H9 (cell line): Measurements from ENCODE around the gene PIMREG. TPM values are rescaled to one million over a fixed set of nuclear protein-coding genes. Genes with fewer than 3 reads are reported as not detected.
A peak's percentile ranks its signal among the peaks of the same experiment; 100 is the strongest.

Experiments
- DNase-seq: peaks from one replicate; pipeline ENCODE4 v3.0.0-alpha.2; 2017
- H2AFZ ChIP-seq: one replicate; pipeline ENCODE4 v1.6.1; 2013; ENCODE audit warnings: mild to moderate bottlenecking, low read length, control low read depth, moderate library complexity
- H2AK5ac ChIP-seq: 2 replicates; pipeline ENCODE4 v1.6.1; 2013; ENCODE audit warnings: low read length, control low read depth, mixed read lengths; ENCODE audit not compliant: insufficient read length
- H2BK120ac ChIP-seq: one replicate; pipeline ENCODE4 v1.6.1; 2013; ENCODE audit warnings: low read depth, mild to moderate bottlenecking, low read length, control low read depth, inconsistent platforms; ENCODE audit not compliant: poor library complexity, severe bottlenecking
- H2BK12ac ChIP-seq: 2 replicates; pipeline ENCODE4 v1.6.1; 2013; ENCODE audit warnings: low read length, control low read depth, mixed read lengths, low read depth; ENCODE audit not compliant: insufficient read length
- H2BK15ac ChIP-seq: 2 replicates; pipeline ENCODE4 v1.6.1; 2013; ENCODE audit warnings: low read depth, low read length, control low read depth
- H2BK20ac ChIP-seq: one replicate; pipeline ENCODE4 v1.6.1; 2013; ENCODE audit warnings: low read depth, mild to moderate bottlenecking, low read length, control low read depth, inconsistent platforms; ENCODE audit not compliant: poor library complexity, severe bottlenecking
- H2BK5ac ChIP-seq: 2 replicates; pipeline ENCODE4 v1.6.1; 2013; ENCODE audit warnings: low read length, control low read depth, mixed read lengths; ENCODE audit not compliant: insufficient read length
- H3K14ac ChIP-seq: 2 replicates; pipeline ENCODE4 v1.6.1; 2013; ENCODE audit warnings: low read length, control low read depth; ENCODE audit not compliant: insufficient read depth
- H3K18ac ChIP-seq: 2 replicates; pipeline ENCODE4 v1.6.1; 2013; ENCODE audit warnings: low read depth, mild to moderate bottlenecking, mixed read lengths, low read length, control low read depth; ENCODE audit not compliant: insufficient read length
- H3K23ac ChIP-seq: 2 replicates; pipeline ENCODE4 v1.6.1; 2013; ENCODE audit warnings: low read length, control low read depth, mixed read lengths, low read depth; ENCODE audit not compliant: insufficient read length
- H3K23me2 ChIP-seq: 2 replicates; pipeline ENCODE4 v1.6.1; 2013; ENCODE audit warnings: low read depth, mild to moderate bottlenecking, mixed read lengths, low read length, control low read depth; ENCODE audit not compliant: insufficient read length, poor library complexity, severe bottlenecking
- H3K27ac ChIP-seq: 2 replicates; pipeline ENCODE4 v1.5.1; 2013; ENCODE audit warnings: low read length, control low read depth, mixed read lengths, low read depth; ENCODE audit not compliant: insufficient read length
- H3K27me3 ChIP-seq: 2 replicates; pipeline ENCODE4 v1.6.1; 2013; ENCODE audit warnings: low read length, control low read depth, inconsistent platforms; ENCODE audit not compliant: insufficient read depth
- H3K4ac ChIP-seq: 2 replicates; pipeline ENCODE4 v1.6.1; 2013; ENCODE audit warnings: low read depth, mild to moderate bottlenecking, control low read depth, inconsistent platforms, low read length, moderate library complexity
- H3K4me1 ChIP-seq: 2 replicates; pipeline ENCODE4 v1.6.1; 2013; ENCODE audit warnings: low read length, control low read depth, inconsistent platforms; ENCODE audit not compliant: insufficient read depth
- H3K4me2 ChIP-seq: 2 replicates; pipeline ENCODE4 v1.6.1; 2013; ENCODE audit warnings: low read length, control low read depth, mixed read lengths; ENCODE audit not compliant: insufficient read length, insufficient read depth
- H3K56ac ChIP-seq: 2 replicates; pipeline ENCODE4 v1.6.1; 2013; ENCODE audit warnings: low read depth, mild to moderate bottlenecking, mixed read lengths, low read length, control low read depth; ENCODE audit not compliant: insufficient read length
- H3K79me1 ChIP-seq: 2 replicates; pipeline ENCODE4 v1.6.1; 2013; ENCODE audit warnings: low read depth, mild to moderate bottlenecking, moderate library complexity, low read length, control low read depth, inconsistent platforms; ENCODE audit not compliant: insufficient read depth, poor library complexity, severe bottlenecking
- H3K79me2 ChIP-seq: 2 replicates; pipeline ENCODE4 v1.6.1; 2013; ENCODE audit warnings: low read length, control low read depth, inconsistent platforms; ENCODE audit not compliant: insufficient read depth
- H3K9ac ChIP-seq: 2 replicates; pipeline ENCODE4 v1.6.1; 2013; ENCODE audit warnings: low read length, control low read depth, mixed read lengths; ENCODE audit not compliant: insufficient read length; ENCODE audit errors: extremely low read depth
- H3K9me3 ChIP-seq: one replicate; pipeline ENCODE4 v1.6.1; 2013; ENCODE audit warnings: low read depth, low read length, inconsistent platforms; ENCODE audit not compliant: control insufficient read depth
- H3T11ph ChIP-seq: one replicate; pipeline ENCODE4 v1.6.1; 2013; ENCODE audit warnings: mild to moderate bottlenecking, low read length, control low read depth, inconsistent platforms
- H4K20me1 ChIP-seq: one replicate; pipeline ENCODE4 v1.6.1; 2013; ENCODE audit not compliant: control insufficient read depth, insufficient read length, insufficient read depth
- H4K5ac ChIP-seq: 2 replicates; pipeline ENCODE4 v1.6.1; 2013; ENCODE audit warnings: low read depth, mild to moderate bottlenecking, mixed read lengths, low read length, control low read depth; ENCODE audit not compliant: insufficient read length
- H4K8ac ChIP-seq: replicated peaks from 2 replicates; pipeline ENCODE4 v1.6.1; 2013; ENCODE audit warnings: low read length, control low read depth, mixed read lengths, low read depth; ENCODE audit not compliant: insufficient read length
- H4K91ac ChIP-seq: 2 replicates; pipeline ENCODE4 v1.6.1; 2013; ENCODE audit warnings: low read depth, mild to moderate bottlenecking, moderate library complexity, mixed read lengths, low read length, control low read depth; ENCODE audit not compliant: insufficient read length
- H3K27ac Mint-ChIP-seq, 3 experiments: 2 replicates in 2 of 3; 3 replicates in 1 of 3; pipeline ENCODE4 v1.8.0; 2020 to 2021; ENCODE audit warnings: mixed read lengths in 3 of 3, mild to moderate bottlenecking in 1 of 3, moderate library complexity in 1 of 3
- H3K27me3 Mint-ChIP-seq: 2 replicates; pipeline ENCODE4 v1.8.0; 2021; ENCODE audit warnings: low read depth, mild to moderate bottlenecking, moderate library complexity, mixed read lengths
- H3K36me3 Mint-ChIP-seq, 3 experiments: 2 replicates in 2 of 3; 3 replicates in 1 of 3; pipeline ENCODE4 v1.8.0; 2020 to 2021; ENCODE audit warnings: low read depth in 3 of 3, mixed read lengths in 3 of 3; ENCODE audit not compliant: insufficient read depth in 1 of 3
- H3K4me1 Mint-ChIP-seq, 2 experiments: 2 replicates each; pipeline ENCODE4 v1.8.0; 2020; ENCODE audit warnings: mixed read lengths in 2 of 2
- H3K4me3 Mint-ChIP-seq, 2 experiments: 2 replicates in 1 of 2; 3 replicates in 1 of 2; pipeline ENCODE4 v1.8.0; 2020 to 2021; ENCODE audit warnings: mild to moderate bottlenecking in 2 of 2, mixed read lengths in 2 of 2, moderate library complexity in 1 of 2
- H3K9me3 Mint-ChIP-seq, 2 experiments: 2 replicates in 1 of 2; 3 replicates in 1 of 2; pipeline ENCODE4 v1.8.0; 2020; ENCODE audit warnings: mild to moderate bottlenecking in 2 of 2, mixed read lengths in 2 of 2, moderate library complexity in 1 of 2
- CTCF ChIP-seq: fragments of 200-600 bp; sonication (generic); conservative IDR thresholded peaks from 3 replicates; pipeline ENCODE4 v1.8.0; 2021; ENCODE audit warnings: antibody characterized with exemption, mild to moderate bottlenecking
- WGBS: extraction: QIAGEN DNeasy Blood & Tissue Kit; methylation state at CpG from one replicate; pipeline ENCODE4 v1.1.7; 2013; ENCODE audit warnings: missing lambda C conversion rate, low lambda C conversion rate, mixed read lengths; ENCODE audit not compliant: insufficient read length; ENCODE audit errors: extremely low coverage; 5-methylcytosine and 5-hydroxymethylcytosine counted together
- total RNA-seq: library from RNA; stranded (reverse); gene quantifications from 2 replicates; pipeline ENCODE4 v1.2.1, GENCODE V29; 2021

PIMREG gene
- total RNA-seq, 1 experiment from 2014 or later: 91.6 TPM

- no peak overlapping the region for H3K23ac ChIP-seq
- no CpG with 5 or more reads among the region's 13 CpGs for WGBS
- H4K8ac ChIP-seq: no peak overlapping the region
- peak overlapping the region in 1 of 3 experiments; percentile 46; a peak in 1 of 7 replicates for H3K27ac Mint-ChIP-seq
- no peak overlapping the region for H3K27ac ChIP-seq
- no peaks in the 10 kb centered on the region for H4K20me1 ChIP-seq
- no peaks in the 10 kb centered on the region for H3K4me1 ChIP-seq
- H2AFZ ChIP-seq: no peak overlapping the region
- no peak overlapping the region for H4K5ac ChIP-seq
- no peak overlapping the region for H3K9ac ChIP-seq
- peaks cover 1% of the 10 kb centered on the region for H3K27me3 Mint-ChIP-seq
- no peak overlapping the region for H3T11ph ChIP-seq
- no peaks in the 10 kb centered on the region for H3K9me3 ChIP-seq
- H3K4me1 Mint-ChIP-seq: peaks cover 10 to 14% of the 10 kb centered on the region in 2 experiments
- H3K18ac ChIP-seq: peak overlapping the region; percentile 37
- H2BK120ac ChIP-seq: no peak overlapping the region
- peak; percentile 75 for DNase-seq
- H3K4me2 ChIP-seq: no peak overlapping the region
- H3K56ac ChIP-seq: no peak overlapping the region
- no peaks in the 10 kb centered on the region for H3K27me3 ChIP-seq
- H3K9me3 Mint-ChIP-seq: no peaks in the 10 kb centered on the region
- no peak overlapping the region for H2BK20ac ChIP-seq
- no peaks in the 10 kb centered on the region for H3K23me2 ChIP-seq
- peak; percentile 48; the same call in 2 of the 3 replicates for TF ChIP-seq CTCF
- H2BK5ac ChIP-seq: no peak overlapping the region
- no peaks in the 10 kb centered on the region for H3K36me3 Mint-ChIP-seq
- H4K91ac ChIP-seq: no peak overlapping the region
- H3K14ac ChIP-seq: no peak overlapping the region
- no peak overlapping the region for H2AK5ac ChIP-seq
- no peak overlapping the region for H2BK15ac ChIP-seq
- no peak overlapping the region for H3K4me3 Mint-ChIP-seq
- no peak overlapping the region for H2BK12ac ChIP-seq
- no peaks in the 10 kb centered on the region for H3K79me1 ChIP-seq
- no peaks in the 10 kb centered on the region for H3K79me2 ChIP-seq
- no peak overlapping the region for H3K4ac ChIP-seq
Measured at GRCh38 chr17:6422654-6423241, 21.5 kb upstream of the PIMREG start.
